GM23248 (cell line): ENCODE measurements around the gene TRPC4AP. TPM values are rescaled to one million over a fixed set of nuclear protein-coding genes. Genes with fewer than 3 reads are reported as not detected.

Experiments
- DNase-seq: peaks from one replicate; pipeline ENCODE4 v3.0.0-alpha.2; 2015
- H2AFZ ChIP-seq: fragments of 200-600 bp; sonication (generic); 2 replicates; pipeline ENCODE4 v1.6.1; 2016; ENCODE audit warnings: antibody characterized with exemption
- H3F3A ChIP-seq: fragments of 200-600 bp; sonication (generic); 2 replicates; pipeline ENCODE4 v1.6.1; 2016; ENCODE audit warnings: mild to moderate bottlenecking, antibody characterized with exemption, mixed run types; ENCODE audit not compliant: insufficient read depth
- H3K27ac ChIP-seq: fragments of 200-600 bp; sonication (generic); 2 replicates; pipeline ENCODE4 v1.5.1; 2016; ENCODE audit warnings: mild to moderate bottlenecking
- H3K27me3 ChIP-seq: fragments of 200-600 bp; sonication (generic); replicated peaks from 2 replicates; pipeline ENCODE4 v1.6.1; 2016; ENCODE audit warnings: mild to moderate bottlenecking; ENCODE audit not compliant: insufficient read depth
- H3K36me3 ChIP-seq: fragments of 200-600 bp; sonication (generic); 2 replicates; pipeline ENCODE4 v1.6.1; 2016; ENCODE audit warnings: low read depth, mild to moderate bottlenecking
- H3K4me1 ChIP-seq: fragments of 200-600 bp; sonication (generic); 2 replicates; pipeline ENCODE4 v1.6.1; 2016; ENCODE audit warnings: mild to moderate bottlenecking; ENCODE audit not compliant: insufficient read depth
- H3K4me2 ChIP-seq: fragments of 200-600 bp; sonication (generic); one replicate; pipeline ENCODE4 v1.6.1; 2016; ENCODE audit warnings: mild to moderate bottlenecking; ENCODE audit not compliant: unreplicated experiment
- H3K4me3 ChIP-seq: fragments of 200-600 bp; sonication (generic); 2 replicates; pipeline ENCODE4 v1.5.1; 2016; ENCODE audit warnings: mild to moderate bottlenecking
- H3K79me2 ChIP-seq: fragments of 200-600 bp; sonication (generic); 2 replicates; pipeline ENCODE4 v1.6.1; 2016; ENCODE audit warnings: mild to moderate bottlenecking; ENCODE audit not compliant: insufficient read depth
- H3K9ac ChIP-seq: fragments of 200-600 bp; sonication (generic); 2 replicates; pipeline ENCODE4 v1.6.1; 2016; ENCODE audit warnings: mild to moderate bottlenecking
- H3K9me2 ChIP-seq: fragments of 200-600 bp; sonication (generic); 2 replicates; pipeline ENCODE4 v1.6.1; 2016; ENCODE audit warnings: mixed run types, mild to moderate bottlenecking, moderate library complexity; ENCODE audit not compliant: insufficient read depth
- H3K9me3 ChIP-seq: fragments of 200-600 bp; sonication (generic); one replicate; pipeline ENCODE4 v1.6.1; 2017; ENCODE audit warnings: low read depth
- H4K20me1 ChIP-seq: fragments of 200-600 bp; sonication (generic); 2 replicates; pipeline ENCODE4 v1.6.0; 2016; ENCODE audit not compliant: insufficient read depth
- EZH2 ChIP-seq: fragments of 200-600 bp; sonication (generic); IDR thresholded peaks from 2 replicates; pipeline ENCODE4 v1.6.1; 2018; ENCODE audit warnings: antibody characterized with exemption, mild to moderate bottlenecking; ENCODE audit not compliant: insufficient read depth, poor library complexity, severe bottlenecking
- EZH2phosphoT487 ChIP-seq: fragments of 200-600 bp; sonication (generic); IDR thresholded peaks from 2 replicates; pipeline ENCODE4 v1.6.1; 2018; ENCODE audit warnings: antibody characterized with exemption, moderate library complexity, mild to moderate bottlenecking, low read depth; ENCODE audit not compliant: insufficient read depth
- WGBS, 2 experiments: methylation state at CpG; one replicate each; pipeline ENCODE4 v1.1.6; 2015 to 2017; ENCODE audit warnings: low lambda C conversion rate in 2 of 2, low coverage in 1 of 2; ENCODE audit errors: missing lambda C conversion rate in 2 of 2; 5-methylcytosine and 5-hydroxymethylcytosine counted together
- in situ Hi-C: fragments of 300-500 bp; cut with MboI; formaldehyde crosslinking; loops from 2 replicates; pipeline ENCODE4 v1.15.0; 2020
- polyA plus RNA-seq: library from polyadenylated mRNA; unstranded; fragments of >200 nt; fragmentation: Nextera tagmentation; extraction: Ambion mirVana; gene quantifications from 2 replicates; pipeline ENCODE4 v1.2.1, GENCODE V29; 2016
- total RNA-seq: library from RNA; depleted of rRNA; stranded (reverse); fragments of >200 nt; shearing (Covaris generic); gene quantifications from 2 replicates; pipeline ENCODE4 v1.2.3, GENCODE V29; 2014

The TRPC4AP gene
- total and polyA plus RNA-seq, 2 experiments from 2014 or later = 63.4 to 92.7 TPM

DNA sequence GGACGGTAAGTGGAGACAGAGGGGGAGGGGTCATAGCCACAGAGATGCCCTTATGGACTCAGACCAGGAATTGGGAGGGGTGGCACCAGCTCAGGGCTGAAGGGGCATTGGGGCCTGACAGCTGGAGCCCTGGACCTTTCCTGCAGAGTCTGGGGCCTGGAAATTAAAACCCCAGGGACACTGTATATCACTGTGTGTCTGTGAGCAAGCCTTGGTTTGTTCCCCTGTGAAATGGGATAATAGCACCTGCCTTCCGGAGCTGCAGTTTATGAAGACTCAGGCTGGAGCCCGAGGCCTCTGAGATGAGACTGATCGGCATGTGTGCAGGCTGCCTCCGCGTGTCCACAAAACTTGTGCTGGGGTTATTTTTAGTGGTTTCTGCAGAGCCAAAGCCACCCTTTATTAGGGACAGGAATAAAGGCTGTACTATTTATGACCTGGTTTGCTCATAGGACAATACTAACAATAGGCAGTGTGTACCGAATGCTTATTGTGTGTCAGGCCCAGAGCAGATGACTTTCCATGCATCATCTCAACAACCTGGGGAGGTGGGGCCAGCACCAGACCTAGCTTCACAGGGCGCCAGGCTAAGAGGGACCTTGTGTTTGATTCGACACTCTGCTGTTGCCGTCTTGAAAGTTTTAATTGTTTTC, 114.4 kb downstream of the TRPC4AP start:
- no peaks in the 10 kb centered on the region for H3K36me3 ChIP-seq
- in situ Hi-C loops = no loop called here
- no peaks in the 10 kb centered on the region for H3K79me2 ChIP-seq
- H3K9me3 ChIP-seq = no peaks in the 10 kb centered on the region
- TF ChIP-seq EZH2phosphoT487 (no peak), EZH2 (no peak)
- H4K20me1 ChIP-seq = no peaks in the 10 kb centered on the region
- no peak for DNase-seq
- H3K27me3 ChIP-seq = no peaks in the 10 kb centered on the region
- H3F3A ChIP-seq = no peaks in the 10 kb centered on the region
- H3K9me2 ChIP-seq = no peaks in the 10 kb centered on the region
- H3K4me1 ChIP-seq = no peaks in the 10 kb centered on the region
- H2AFZ ChIP-seq = no peak overlapping the region
- no peak overlapping the region for H3K4me3 ChIP-seq
- WGBS, 2 experiments = 76 to 84% methylated on average over 10 of the region's 10 CpGs
- H3K4me2 ChIP-seq = no peak overlapping the region
- no peak overlapping the region for H3K9ac ChIP-seq
- H3K27ac ChIP-seq = no peak overlapping the region

DNA sequence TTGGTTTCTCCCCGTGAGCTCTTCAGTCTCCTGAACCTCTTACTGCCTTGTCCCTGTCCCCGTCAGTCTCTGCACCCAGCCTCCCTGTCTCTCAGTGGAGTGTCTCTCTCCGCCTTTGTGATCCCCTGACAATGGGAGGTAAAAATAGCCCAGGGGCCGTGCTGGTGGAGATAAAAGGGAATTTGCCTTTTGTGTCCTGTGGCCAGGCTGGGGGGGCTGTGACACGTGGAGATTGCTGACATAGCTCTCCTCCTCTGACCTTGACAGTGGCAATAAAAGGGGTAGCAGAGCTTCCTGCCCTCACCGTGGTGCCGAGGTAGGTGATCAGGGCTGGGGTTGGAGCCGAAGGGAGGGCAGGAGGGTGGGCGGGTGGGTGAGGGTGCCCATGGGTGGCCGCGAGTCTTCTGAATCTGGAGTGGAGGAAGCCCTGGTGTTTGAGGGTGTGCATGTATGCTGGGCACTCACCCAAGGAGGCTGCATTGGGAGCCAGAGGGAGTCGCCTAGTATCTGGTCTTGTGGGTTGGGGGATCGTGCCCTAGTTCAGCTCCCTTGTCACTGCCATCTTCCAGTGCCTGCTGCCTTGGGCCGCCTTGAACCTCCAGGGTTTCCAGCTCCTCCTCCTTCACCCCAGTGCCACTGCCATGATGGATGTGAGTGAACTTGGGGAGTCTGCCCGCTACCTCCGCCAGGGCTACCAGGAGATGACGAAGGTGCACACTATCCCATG, 115.1 kb downstream of the TRPC4AP start:
- Histone ChIP-seq H3K4me3 (no peak overlapping the region), H3K27me3 (no peaks in the 10 kb centered on the region), H3K9me2 (no peaks in the 10 kb centered on the region), H2AFZ (no peak overlapping the region), H3K4me1 (no peaks in the 10 kb centered on the region), H3F3A (no peaks in the 10 kb centered on the region), H3K9me3 (no peaks in the 10 kb centered on the region), H3K79me2 (no peaks in the 10 kb centered on the region), H3K4me2 (no peak overlapping the region), H4K20me1 (no peaks in the 10 kb centered on the region), H3K36me3 (no peaks in the 10 kb centered on the region), H3K9ac (no peak overlapping the region), H3K27ac (no peak overlapping the region)
- WGBS, 2 experiments = 67 to 69% methylated on average over 12 to 17 of the region's 17 CpGs
- TF ChIP-seq EZH2 = no peak
- no peak for TF ChIP-seq EZH2phosphoT487
- no peak for DNase-seq
- in situ Hi-C loops = no loop called here

DNA sequence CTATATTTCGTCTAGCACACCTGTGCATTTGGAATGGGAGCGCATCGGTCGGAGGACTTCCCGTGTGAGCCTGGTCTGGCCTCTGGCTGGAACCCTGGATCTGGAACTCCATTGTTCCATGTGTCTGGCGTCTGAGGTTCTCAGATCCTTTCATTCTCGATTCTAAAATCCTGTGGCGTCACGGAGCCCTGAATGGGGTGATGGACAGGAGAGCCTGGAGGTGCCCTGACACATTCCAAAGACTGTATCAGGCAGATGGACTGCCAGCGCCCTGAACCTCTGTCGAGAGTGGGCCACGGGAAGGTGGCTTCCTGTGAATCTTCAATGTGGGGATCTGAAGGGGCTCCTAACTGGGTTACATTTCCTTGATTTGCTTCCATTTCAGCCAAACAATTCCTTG, 116.3 kb downstream of the TRPC4AP start:
- Histone ChIP-seq H3K27me3 (no peaks in the 10 kb centered on the region), H3K4me3 (no peak overlapping the region), H3K27ac (no peak overlapping the region), H3K79me2 (no peaks in the 10 kb centered on the region), H3K9ac (no peak overlapping the region), H2AFZ (no peak overlapping the region), H3K4me1 (no peaks in the 10 kb centered on the region), H3K4me2 (no peak overlapping the region), H3K9me2 (no peaks in the 10 kb centered on the region), H4K20me1 (no peaks in the 10 kb centered on the region), H3K36me3 (no peaks in the 10 kb centered on the region), H3K9me3 (no peaks in the 10 kb centered on the region), H3F3A (no peaks in the 10 kb centered on the region)
- TF ChIP-seq EZH2phosphoT487 = no peak
- no peak for TF ChIP-seq EZH2
- no peak for DNase-seq
- WGBS, 2 experiments = 78 to 80% methylated on average over 12 of the region's 12 CpGs
- in situ Hi-C loops = no loop called here

DNA sequence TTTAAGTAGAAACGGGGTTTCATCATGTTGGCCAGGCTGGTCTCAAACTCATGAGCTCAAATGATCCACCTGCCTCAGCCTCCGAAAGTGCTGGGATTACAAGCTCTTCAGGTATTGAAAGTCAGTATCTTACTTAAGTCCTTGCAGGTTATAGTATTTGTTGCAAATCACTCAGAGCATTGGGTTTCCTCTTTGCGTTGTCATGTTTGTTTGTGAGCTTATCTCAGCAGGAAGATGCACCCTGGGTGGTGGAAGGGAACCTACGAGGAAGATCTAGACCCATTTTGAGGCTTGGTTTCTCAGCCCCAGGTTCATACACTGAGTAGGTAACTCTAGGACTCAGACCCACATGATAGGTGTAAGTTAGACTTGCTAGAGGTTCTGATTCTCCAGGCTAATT, 118.4 kb downstream of the TRPC4AP start:
- no peaks in the 10 kb centered on the region for H3F3A ChIP-seq
- no peaks in the 10 kb centered on the region for H3K9me2 ChIP-seq
- WGBS, 2 experiments = 43 to 53% methylated on average over 4 of the region's 4 CpGs
- in situ Hi-C loops = no loop called here
- H3K9ac ChIP-seq = no peak overlapping the region
- TF ChIP-seq EZH2 (no peak), EZH2phosphoT487 (no peak)
- no peaks in the 10 kb centered on the region for H3K79me2 ChIP-seq
- H3K36me3 ChIP-seq = no peaks in the 10 kb centered on the region
- H3K4me1 ChIP-seq = no peaks in the 10 kb centered on the region
- no peak overlapping the region for H3K27ac ChIP-seq
- no peaks in the 10 kb centered on the region for H3K9me3 ChIP-seq
- no peak overlapping the region for H2AFZ ChIP-seq
- H3K27me3 ChIP-seq = no peaks in the 10 kb centered on the region
- no peak overlapping the region for H3K4me2 ChIP-seq
- no peak for DNase-seq
- no peak overlapping the region for H3K4me3 ChIP-seq
- H4K20me1 ChIP-seq = no peaks in the 10 kb centered on the region
